Measurements from ENCODE around the gene PRICKLE1. TPM values are rescaled to one million over a fixed set of nuclear protein-coding genes. Genes with fewer than 3 reads are reported as not detected.

Gene PRICKLE1
- total and polyA plus RNA-seq, 2 of the 4 experiments (the other 2 are of a cell fraction) = 21.3 to 21.7 TPM

DNA sequence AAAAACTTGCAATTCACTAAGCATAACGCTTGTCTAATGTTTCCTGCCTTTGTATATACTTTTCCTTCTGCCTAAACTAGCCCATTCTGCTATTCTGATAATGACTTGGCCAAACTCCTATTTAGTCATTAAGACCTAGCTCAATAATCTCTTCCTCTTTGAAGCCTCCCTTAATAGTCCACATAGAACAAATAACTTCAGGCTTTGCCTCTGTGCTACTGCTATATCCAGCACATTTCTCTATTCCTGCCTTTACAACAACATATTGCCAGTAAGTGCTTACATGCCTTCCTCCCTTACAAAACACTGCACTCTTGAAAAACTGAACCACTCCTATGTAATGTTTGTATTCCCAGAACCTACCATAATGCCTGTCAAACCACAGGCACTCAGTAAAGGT is 13.8 kb downstream of the PRICKLE1 start:
- H3K56ac ChIP-seq (ENCODE audit: extremely low read depth, insufficient read depth, low read length) = no peak overlapping the region
- H3K36me3 ChIP-seq (ENCODE audit: control insufficient read depth, insufficient read depth, low read length) = no peaks in the 10 kb centered on the region
- no peak overlapping the region for H3K27ac ChIP-seq (ENCODE audit: insufficient read depth, low read length)
- no peak overlapping the region for H3K23ac ChIP-seq (ENCODE audit: low read depth, low read length)
- peaks cover 7 to 25% of the 10 kb centered on the region in 2 experiments; a peak in 3 of 4 replicates for H3K79me1 ChIP-seq (ENCODE audit: low read depth in 1 of 2, low read length in 2 of 2)
- H2AK9ac ChIP-seq (replicated peaks; ENCODE audit: low read depth, low read length, poor library complexity) = no peak overlapping the region
- no peak overlapping the region for H2BK20ac ChIP-seq (ENCODE audit: low read depth, low read length)
- ChIA-PET POLR2A (ENCODE audit: unreplicated experiment) (no interaction called here), CTCF (no interaction called here)
- 33% methylated on average over 1 of the region's 1 CpG; no CpG with 5 or more reads in 1 of the 2 experiments for WGBS, 2 experiments (ENCODE audit: extremely low coverage in 2 of 2, insufficient read length in 1 of 2)
- in situ Hi-C loops (cut with MboI; ENCODE audit: low sequenced_read_pairs) = no loop called here
- intact Hi-C loops (cut with micrococcal nuclease) = no loop called here
- DNase-seq (no peak), ATAC-seq (ENCODE audit: low read depth) (peak; percentile 35)
- no peak overlapping the region for H3K9ac ChIP-seq (ENCODE audit: low read depth, low read length)
- no TSS peak for BruUV-seq (replicated peaks)
- no peak overlapping the region for H4K5ac ChIP-seq (ENCODE audit: low read depth, low read length)
- no peak overlapping the region for H2AK5ac ChIP-seq (ENCODE audit: low read depth, low read length)
- dilution Hi-C loops (cut with HindIII; ENCODE audit: low sequenced_read_pairs, unreplicated experiment) = no loop called here
- no peak overlapping the region for H4K91ac ChIP-seq (ENCODE audit: insufficient read depth, low read depth, low read length)
- no peaks in the 10 kb centered on the region for H3K27me3 ChIP-seq (ENCODE audit: control insufficient read depth, insufficient read depth, low read length)
- H2BK15ac ChIP-seq (ENCODE audit: low read depth, low read length) = no peak overlapping the region
- H3K9me3 ChIP-seq (ENCODE audit: control insufficient read depth, insufficient read depth, low read length) = no peaks in the 10 kb centered on the region
- no peak overlapping the region for H4K8ac ChIP-seq (ENCODE audit: low read depth in 2 of 2, low read length in 2 of 2)
- H3K9me1 ChIP-seq (ENCODE audit: insufficient read depth, low read length) = no peaks in the 10 kb centered on the region; the same call in 1 of the 2 replicates
- no peak overlapping the region for H3K14ac ChIP-seq (replicated peaks; ENCODE audit: low read depth, low read length)
- no peak overlapping the region for H2BK5ac ChIP-seq (ENCODE audit: low read depth, low read length, poor library complexity, severe bottlenecking)
- H2AFZ ChIP-seq (replicated peaks; ENCODE audit: low read length, poor library complexity) = no peak overlapping the region
- no peaks in the 10 kb centered on the region for H4K20me1 ChIP-seq (ENCODE audit: insufficient read depth, low read length)
- no peak overlapping the region for H2BK120ac ChIP-seq (ENCODE audit: low read depth, low read length)
- peaks cover 2% of the 10 kb centered on the region; the same call in 1 of the 2 replicates for H3K4me1 ChIP-seq (ENCODE audit: control insufficient read depth, insufficient read depth, low read length)
- no peak overlapping the region for H3K4me3 ChIP-seq (ENCODE audit: insufficient read depth, low read depth, low read length)
- H3K18ac ChIP-seq (ENCODE audit: low read depth, low read length) = no peak overlapping the region
- no peak overlapping the region for H3K4ac ChIP-seq (ENCODE audit: low read depth, low read length)
- no peak for TF ChIP-seq SMC3 (IDR thresholded peaks at IDR 0.05; ENCODE audit: low read depth, low read length)
- TF ChIP-seq CEBPB (IDR thresholded peaks at IDR 0.05; ENCODE audit: low read depth, low read length) = no peak
- no peak for TF ChIP-seq MAFK (IDR thresholded peaks at IDR 0.05; ENCODE audit: low read depth, low read length)
- TF ChIP-seq, protein P1, sequence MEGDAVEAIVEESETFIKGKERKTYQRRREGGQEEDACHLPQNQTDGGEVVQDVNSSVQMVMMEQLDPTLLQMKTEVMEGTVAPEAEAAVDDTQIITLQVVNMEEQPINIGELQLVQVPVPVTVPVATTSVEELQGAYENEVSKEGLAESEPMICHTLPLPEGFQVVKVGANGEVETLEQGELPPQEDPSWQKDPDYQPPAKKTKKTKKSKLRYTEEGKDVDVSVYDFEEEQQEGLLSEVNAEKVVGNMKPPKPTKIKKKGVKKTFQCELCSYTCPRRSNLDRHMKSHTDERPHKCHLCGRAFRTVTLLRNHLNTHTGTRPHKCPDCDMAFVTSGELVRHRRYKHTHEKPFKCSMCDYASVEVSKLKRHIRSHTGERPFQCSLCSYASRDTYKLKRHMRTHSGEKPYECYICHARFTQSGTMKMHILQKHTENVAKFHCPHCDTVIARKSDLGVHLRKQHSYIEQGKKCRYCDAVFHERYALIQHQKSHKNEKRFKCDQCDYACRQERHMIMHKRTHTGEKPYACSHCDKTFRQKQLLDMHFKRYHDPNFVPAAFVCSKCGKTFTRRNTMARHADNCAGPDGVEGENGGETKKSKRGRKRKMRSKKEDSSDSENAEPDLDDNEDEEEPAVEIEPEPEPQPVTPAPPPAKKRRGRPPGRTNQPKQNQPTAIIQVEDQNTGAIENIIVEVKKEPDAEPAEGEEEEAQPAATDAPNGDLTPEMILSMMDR (conservative IDR thresholded peaks at IDR 0.05; ENCODE audit: low read depth, low read length) = no peak
- TF ChIP-seq, protein P2, sequence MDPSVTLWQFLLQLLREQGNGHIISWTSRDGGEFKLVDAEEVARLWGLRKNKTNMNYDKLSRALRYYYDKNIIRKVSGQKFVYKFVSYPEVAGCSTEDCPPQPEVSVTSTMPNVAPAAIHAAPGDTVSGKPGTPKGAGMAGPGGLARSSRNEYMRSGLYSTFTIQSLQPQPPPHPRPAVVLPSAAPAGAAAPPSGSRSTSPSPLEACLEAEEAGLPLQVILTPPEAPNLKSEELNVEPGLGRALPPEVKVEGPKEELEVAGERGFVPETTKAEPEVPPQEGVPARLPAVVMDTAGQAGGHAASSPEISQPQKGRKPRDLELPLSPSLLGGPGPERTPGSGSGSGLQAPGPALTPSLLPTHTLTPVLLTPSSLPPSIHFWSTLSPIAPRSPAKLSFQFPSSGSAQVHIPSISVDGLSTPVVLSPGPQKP (IDR thresholded peaks at IDR 0.05; ENCODE audit: borderline replicate concordance, low read depth, low read length) = no peak
- TF ChIP-seq POLR2A (IDR thresholded peaks at IDR 0.05; ENCODE audit: low read depth, low read length) = no peak
- H3K4me2 ChIP-seq (ENCODE audit: low read depth, low read length) = no peak overlapping the region; the same call in 1 of the 2 replicates
